Measurements from ENCODE around the gene PLIN1. TPM values are rescaled to one million over a fixed set of nuclear protein-coding genes. Genes with fewer than 3 reads are reported as not detected.

Gene PLIN1
- polyA plus RNA-seq, 3 donors from 2014 or later: not detected

DNA sequence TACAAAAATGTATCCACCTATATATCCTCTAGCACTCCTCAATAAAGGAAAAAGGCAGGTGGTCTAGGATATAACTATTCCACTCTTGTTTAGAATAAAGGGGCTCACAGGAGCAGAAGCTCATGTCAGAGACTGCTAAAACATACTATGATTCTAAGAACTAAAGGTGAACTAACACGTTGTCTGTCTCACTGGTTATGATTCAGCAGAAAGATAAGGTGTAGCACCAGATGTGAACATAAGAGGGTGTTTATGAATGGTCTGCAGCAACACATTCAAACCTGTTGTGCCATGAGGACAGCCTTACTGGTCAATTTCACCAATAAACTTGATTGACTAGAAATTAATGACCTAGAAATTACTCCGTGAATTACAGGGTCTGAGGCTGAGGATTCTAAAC lies 6.8 kb upstream of the PLIN1 start:
- peaks cover 4 to 6% (median 4%) of the 10 kb centered on the region in 3 donors for H3K27me3 Mint-ChIP-seq (ENCODE audit: low read depth in 3 of 3)
- no peak for DNase-seq
- peaks cover 15 to 35% (median 20%) of the 10 kb centered on the region in 3 donors for H3K36me3 Mint-ChIP-seq
- no peak overlapping the region for H3K4me3 Mint-ChIP-seq
- no peak overlapping the region for H3K27ac Mint-ChIP-seq
- no peaks in the 10 kb centered on the region for H3K9me3 Mint-ChIP-seq
- H3K4me1 Mint-ChIP-seq: peaks cover 20 to 23% of the 10 kb centered on the region in 2 donors

DNA sequence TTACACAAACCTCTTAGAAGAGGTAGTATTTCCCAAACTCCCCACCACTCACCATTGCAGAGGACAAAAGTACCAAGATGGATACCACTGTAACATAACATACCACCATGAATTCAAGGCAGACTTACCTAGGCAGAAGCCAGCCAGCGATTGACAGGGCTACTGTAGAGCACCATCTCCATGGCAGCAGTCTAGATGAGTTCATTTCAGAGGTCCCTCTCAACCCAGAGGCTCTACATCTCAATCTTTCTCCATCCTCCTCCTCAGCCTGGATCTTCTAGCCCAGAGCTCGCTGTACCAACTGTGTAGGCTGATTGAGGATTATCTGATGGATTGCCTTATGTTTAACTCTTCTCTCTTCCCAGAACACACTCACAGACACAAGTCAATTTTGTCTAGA lies 2.0 kb upstream of the PLIN1 start:
- no peak overlapping the region for H3K4me3 Mint-ChIP-seq
- DNase-seq: no peak
- H3K36me3 Mint-ChIP-seq: peaks cover 17 to 50% (median 20%) of the 10 kb centered on the region in 3 donors
- H3K4me1 Mint-ChIP-seq: no peaks in the 10 kb centered on the region
- H3K27ac Mint-ChIP-seq: peak overlapping the region in 1 of 6 donors; percentile 37
- no peaks in the 10 kb centered on the region for H3K9me3 Mint-ChIP-seq
- H3K27me3 Mint-ChIP-seq (ENCODE audit: low read depth in 3 of 3): no peaks in the 10 kb centered on the region

DNA sequence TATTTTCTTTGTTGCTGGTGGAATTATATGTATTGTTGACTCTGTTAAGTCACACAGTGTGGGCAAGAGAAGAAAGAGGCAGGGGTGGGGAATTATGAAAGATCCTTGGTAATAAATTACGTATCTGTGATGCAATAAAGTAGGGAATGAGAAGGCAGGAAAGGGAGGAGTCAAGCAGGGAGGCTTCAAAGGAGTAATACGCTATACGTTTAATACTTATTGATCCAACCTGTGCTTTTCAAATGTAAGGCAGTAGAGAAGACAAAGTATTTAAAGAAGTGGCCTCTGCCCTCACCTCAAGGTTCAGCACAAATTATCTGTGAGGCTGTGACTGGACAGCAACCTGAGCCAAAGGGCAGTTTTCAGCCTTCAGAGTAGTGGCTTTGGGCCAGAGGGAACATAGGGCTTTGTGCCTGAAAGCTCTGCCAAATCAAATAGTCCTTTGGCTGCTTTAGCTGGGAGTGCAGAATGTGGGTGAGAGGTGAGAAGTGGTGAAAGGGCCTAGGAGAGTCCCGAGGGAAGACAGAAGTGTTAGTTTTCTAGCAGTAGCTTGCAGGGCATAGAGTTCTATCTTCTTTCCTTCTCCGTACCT lies 1.2 kb upstream of the PLIN1 start:
- H3K9me3 Mint-ChIP-seq: no peaks in the 10 kb centered on the region
- no peak overlapping the region for H3K27ac Mint-ChIP-seq

DNA sequence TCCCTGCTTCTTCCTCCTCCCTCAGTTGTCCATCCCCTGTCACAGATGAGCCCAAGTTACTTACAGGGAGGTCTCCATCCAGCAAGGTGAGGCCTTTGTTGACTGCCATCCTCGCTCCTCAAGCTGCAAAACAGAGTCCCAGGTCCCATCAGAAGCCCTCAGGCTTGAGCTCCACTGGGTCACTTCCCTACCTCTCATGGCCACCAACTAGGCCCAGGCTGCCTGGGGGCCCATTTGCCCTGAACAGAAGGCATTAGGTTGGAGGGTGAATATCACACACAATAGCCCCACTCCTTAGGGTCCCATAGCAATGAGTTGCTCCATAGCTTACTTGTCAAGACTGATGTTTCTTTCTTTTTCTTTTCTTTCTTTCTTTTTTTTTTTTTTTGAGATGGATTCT lies 1.8 kb downstream of the PLIN1 start:
- no peaks in the 10 kb centered on the region for H3K9me3 Mint-ChIP-seq
- no peaks in the 10 kb centered on the region for H3K4me1 Mint-ChIP-seq
- DNase-seq: no peak
- H3K36me3 Mint-ChIP-seq: peaks cover 6 to 26% (median 8%) of the 10 kb centered on the region in 3 donors
- H3K27ac Mint-ChIP-seq: no peak overlapping the region
- no peaks in the 10 kb centered on the region for H3K27me3 Mint-ChIP-seq (ENCODE audit: low read depth in 3 of 3)
- H3K4me3 Mint-ChIP-seq: no peak overlapping the region

More for the DNA sequence above, 1.2 kb upstream of the PLIN1 start:
- Mint-ChIP-seq H3K4me1 (no peaks in the 10 kb centered on the region), H3K36me3 (peaks cover 15 to 47% (median 16%) of the 10 kb centered on the region in 3 donors), H3K27me3 (ENCODE audit: low read depth in 3 of 3) (no peaks in the 10 kb centered on the region), H3K4me3 (no peak overlapping the region)
- no peak for DNase-seq

DNA sequence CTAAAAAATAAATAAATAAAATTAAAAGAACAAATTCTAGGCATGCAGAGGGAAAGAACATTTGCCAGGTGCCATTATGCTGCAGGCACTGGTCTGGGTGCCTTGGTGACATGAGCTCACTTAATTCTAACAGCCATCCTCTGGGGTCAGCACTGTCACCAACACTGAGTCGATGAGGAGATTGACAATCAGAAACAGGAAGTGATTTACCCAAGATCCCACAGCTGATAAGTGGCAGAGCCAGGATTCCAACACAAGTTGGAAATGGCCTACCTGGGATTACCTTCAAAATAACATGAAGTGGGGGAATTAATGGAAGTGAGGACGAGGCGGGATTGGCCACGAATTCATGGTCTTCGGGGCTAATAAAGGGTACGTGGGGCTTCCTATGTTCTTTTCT lies 3.6 kb downstream of the PLIN1 start:
- no peak overlapping the region for H3K4me3 Mint-ChIP-seq
- no peak overlapping the region for H3K27ac Mint-ChIP-seq
- H3K27me3 Mint-ChIP-seq (ENCODE audit: low read depth in 3 of 3): no peaks in the 10 kb centered on the region
- H3K36me3 Mint-ChIP-seq: peaks cover 0 to 14% (median 8%) of the 10 kb centered on the region in 3 donors
- no peaks in the 10 kb centered on the region for H3K4me1 Mint-ChIP-seq
- H3K9me3 Mint-ChIP-seq: no peaks in the 10 kb centered on the region
- no peak for DNase-seq

DNA sequence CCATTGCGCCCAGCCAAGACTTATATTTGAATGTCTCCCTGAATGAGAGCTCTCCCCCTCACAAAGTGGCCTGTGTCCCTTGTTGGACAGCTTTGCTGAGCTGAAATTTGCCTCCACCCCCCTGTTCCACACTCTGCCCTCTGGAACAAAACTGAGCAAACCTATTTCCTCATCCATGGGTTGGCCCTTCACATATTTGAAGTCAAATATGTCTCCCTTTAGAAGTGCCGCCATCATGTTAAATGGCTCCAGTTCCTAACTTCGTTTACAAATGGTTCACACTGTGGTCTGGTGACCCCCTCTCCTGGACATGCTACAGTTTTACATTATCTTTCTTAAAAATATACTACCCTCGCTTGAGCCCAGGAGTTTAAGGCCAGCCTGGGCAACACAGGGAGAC lies 4.6 kb downstream of the PLIN1 start:
- Mint-ChIP-seq H3K27ac (no peak overlapping the region), H3K4me1 (no peaks in the 10 kb centered on the region), H3K27me3 (ENCODE audit: low read depth in 3 of 3) (peaks cover 0 to 1% (median 0%) of the 10 kb centered on the region in 3 donors), H3K4me3 (no peak overlapping the region), H3K9me3 (no peaks in the 10 kb centered on the region), H3K36me3 (peaks cover 0 to 12% (median 4%) of the 10 kb centered on the region in 3 donors)
- no peak for DNase-seq

DNA sequence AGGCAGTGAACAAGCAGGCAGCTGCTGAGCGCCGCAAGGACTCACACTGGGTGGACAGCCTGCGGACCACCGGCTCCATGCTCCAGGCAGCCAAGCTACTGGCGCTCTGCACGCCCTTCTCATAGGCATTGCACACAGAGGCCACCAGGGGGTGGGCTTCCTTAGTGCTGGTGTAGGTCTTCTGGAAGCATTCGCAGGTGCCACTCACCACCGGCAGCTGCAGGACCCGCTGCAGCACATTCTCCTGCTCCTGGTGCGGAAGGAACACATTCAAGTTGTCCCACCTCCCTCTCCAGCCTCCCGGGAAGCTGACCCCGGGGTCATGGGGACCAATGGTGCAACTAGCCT lies 6.0 kb downstream of the PLIN1 start:
- peaks cover 0 to 1% (median 0%) of the 10 kb centered on the region in 3 donors for H3K27me3 Mint-ChIP-seq (ENCODE audit: low read depth in 3 of 3)
- H3K36me3 Mint-ChIP-seq: peaks cover 0 to 4% (median 4%) of the 10 kb centered on the region in 3 donors
- H3K9me3 Mint-ChIP-seq: no peaks in the 10 kb centered on the region
- no peak overlapping the region for H3K4me3 Mint-ChIP-seq
- no peak overlapping the region for H3K27ac Mint-ChIP-seq
- H3K4me1 Mint-ChIP-seq: no peaks in the 10 kb centered on the region
- no peak for DNase-seq

DNA sequence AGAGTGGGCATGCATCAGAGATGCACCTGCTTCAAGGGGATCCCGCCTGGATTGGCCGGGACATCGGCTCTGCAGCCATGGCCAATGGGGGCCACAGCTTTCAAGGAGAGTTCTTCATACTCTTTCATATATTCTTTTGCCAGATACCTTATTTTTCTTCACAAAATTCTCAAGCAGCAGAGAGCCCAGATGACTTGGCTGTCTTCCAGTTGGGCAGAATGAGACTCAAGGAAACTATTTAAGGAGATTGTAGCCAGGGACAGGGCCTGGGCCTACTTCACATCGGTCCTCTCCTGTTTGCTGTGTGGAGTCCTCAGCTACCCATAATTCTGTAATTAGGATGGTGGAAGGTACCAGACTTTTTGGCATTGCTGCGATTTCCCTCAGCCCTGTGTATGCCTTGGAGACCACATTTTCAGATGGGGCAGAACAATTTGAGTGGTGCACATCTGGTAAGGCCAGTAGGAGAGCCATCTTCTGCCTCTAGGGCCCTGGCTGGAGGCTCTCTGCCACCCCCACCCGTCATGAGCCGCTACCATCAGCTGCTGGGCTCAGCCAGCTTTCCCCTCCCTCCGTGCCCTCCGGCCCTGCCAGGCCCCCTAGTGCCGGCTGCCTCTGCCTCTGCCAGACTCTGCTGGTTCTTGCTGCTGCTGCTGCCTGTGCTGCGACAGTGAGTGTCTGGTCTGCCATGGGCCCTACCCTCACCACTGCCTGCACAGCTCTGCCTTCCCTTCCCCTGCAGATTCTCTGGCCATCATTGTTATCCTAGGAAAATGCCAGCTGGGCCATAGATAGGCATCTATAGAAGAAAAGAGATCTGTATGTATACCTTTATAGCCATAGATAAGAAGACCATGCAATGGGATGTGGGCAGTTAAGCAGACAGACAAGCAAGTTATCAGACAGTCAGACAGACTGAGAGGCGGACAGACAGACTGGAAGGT lies 6.7 kb downstream of the PLIN1 start:
- H3K4me1 Mint-ChIP-seq: no peaks in the 10 kb centered on the region
- H3K9me3 Mint-ChIP-seq: no peaks in the 10 kb centered on the region
- H3K27me3 Mint-ChIP-seq (ENCODE audit: low read depth in 3 of 3): peaks cover 0 to 1% (median 0%) of the 10 kb centered on the region in 3 donors
- no peak overlapping the region for H3K4me3 Mint-ChIP-seq
- peaks cover 0 to 4% (median 4%) of the 10 kb centered on the region in 3 donors for H3K36me3 Mint-ChIP-seq
- no peak for DNase-seq
- no peak overlapping the region for H3K27ac Mint-ChIP-seq

DNA sequence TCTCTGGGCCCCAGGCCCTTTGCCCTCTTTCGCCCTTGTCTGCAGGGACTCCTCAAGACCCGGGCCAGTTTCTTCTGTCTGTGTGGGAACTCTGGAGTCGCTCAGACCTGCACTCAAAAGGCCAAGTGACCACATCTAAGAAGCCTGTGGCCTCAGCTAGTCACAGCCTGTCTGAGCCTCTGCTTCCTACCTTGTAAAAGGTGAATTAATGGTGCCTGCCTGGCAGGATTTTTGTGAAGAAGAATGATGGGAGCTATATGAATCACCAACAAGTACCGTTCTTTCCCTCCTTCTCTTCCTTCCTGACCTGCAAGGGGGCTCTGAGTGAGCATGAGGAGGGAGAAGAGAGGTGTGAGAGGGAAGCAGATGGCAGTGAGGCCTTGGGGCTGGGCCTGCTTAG lies 7.5 kb downstream of the PLIN1 start:
- Mint-ChIP-seq H3K9me3 (no peaks in the 10 kb centered on the region), H3K4me1 (no peaks in the 10 kb centered on the region), H3K4me3 (no peak overlapping the region), H3K27me3 (ENCODE audit: low read depth in 3 of 3) (peaks cover 0 to 1% (median 0%) of the 10 kb centered on the region in 3 donors), H3K27ac (peak overlapping the region in 1 of 6 donors; percentile 8), H3K36me3 (peaks cover 0 to 4% (median 4%) of the 10 kb centered on the region in 3 donors)
- no peak for DNase-seq

DNA sequence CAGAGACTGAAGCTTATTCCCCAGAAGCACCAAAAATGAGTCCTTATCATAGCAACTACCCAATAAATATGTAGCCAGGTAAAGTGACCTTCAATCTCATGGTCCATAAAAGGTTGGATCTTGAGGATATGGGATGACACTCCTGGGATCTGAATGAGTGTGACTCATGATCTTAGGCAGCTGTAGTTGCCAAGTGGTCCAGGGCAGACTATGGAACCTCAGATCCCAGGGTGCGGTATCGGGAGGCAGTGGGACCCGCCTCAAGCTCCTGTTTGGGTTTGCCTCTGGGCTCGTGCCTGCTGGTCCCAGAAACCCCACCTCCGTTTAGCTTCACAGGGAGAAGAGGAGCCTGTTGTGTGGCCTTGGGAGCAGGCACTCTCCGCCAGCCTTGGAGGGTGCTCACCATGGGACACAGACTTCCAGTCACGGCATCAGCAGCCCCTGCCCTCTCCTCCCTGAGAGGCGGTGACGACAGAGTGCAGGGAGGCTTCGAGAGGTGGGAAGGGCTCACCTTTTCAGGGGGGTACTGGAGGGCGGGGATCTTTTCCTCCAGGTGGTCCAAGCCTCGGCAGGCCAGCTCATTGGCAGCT lies 8.1 kb downstream of the PLIN1 start:
- Mint-ChIP-seq H3K27ac (no peak overlapping the region), H3K4me1 (no peaks in the 10 kb centered on the region), H3K36me3 (peaks cover 0 to 4% (median 4%) of the 10 kb centered on the region in 3 donors), H3K9me3 (no peaks in the 10 kb centered on the region), H3K4me3 (no peak overlapping the region), H3K27me3 (ENCODE audit: low read depth in 3 of 3) (peaks cover 0 to 1% (median 0%) of the 10 kb centered on the region in 3 donors)
- no peak for DNase-seq

DNA sequence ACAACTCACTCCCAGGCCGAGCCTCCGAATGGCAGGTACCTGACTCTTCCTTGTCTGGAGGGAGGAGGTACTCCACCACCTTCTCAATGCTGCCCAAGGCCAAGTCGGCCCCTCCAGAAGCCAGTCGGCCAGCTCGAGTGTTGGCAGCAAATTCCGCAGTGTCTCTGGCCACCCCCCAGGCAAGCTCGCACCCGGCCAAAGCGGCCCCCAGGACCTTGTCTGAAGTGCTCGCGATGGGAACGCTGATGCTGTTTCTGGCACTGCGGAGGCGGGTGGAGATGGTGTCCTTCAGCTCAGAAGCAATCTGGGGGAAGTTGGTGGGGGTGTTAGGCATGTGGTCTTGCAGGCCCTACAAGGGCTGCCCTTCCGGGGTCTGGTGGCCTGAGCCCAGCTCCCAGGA lies 9.2 kb downstream of the PLIN1 start:
- no peaks in the 10 kb centered on the region for H3K9me3 Mint-ChIP-seq
- peaks cover 0 to 1% (median 0%) of the 10 kb centered on the region in 3 donors for H3K27me3 Mint-ChIP-seq (ENCODE audit: low read depth in 3 of 3)
- H3K4me3 Mint-ChIP-seq: no peak overlapping the region
- H3K4me1 Mint-ChIP-seq: peaks cover 1 to 3% of the 10 kb centered on the region in 2 donors
- peaks cover 0 to 4% (median 4%) of the 10 kb centered on the region in 3 donors for H3K36me3 Mint-ChIP-seq
- no peak for DNase-seq
- no peak overlapping the region for H3K27ac Mint-ChIP-seq

DNA sequence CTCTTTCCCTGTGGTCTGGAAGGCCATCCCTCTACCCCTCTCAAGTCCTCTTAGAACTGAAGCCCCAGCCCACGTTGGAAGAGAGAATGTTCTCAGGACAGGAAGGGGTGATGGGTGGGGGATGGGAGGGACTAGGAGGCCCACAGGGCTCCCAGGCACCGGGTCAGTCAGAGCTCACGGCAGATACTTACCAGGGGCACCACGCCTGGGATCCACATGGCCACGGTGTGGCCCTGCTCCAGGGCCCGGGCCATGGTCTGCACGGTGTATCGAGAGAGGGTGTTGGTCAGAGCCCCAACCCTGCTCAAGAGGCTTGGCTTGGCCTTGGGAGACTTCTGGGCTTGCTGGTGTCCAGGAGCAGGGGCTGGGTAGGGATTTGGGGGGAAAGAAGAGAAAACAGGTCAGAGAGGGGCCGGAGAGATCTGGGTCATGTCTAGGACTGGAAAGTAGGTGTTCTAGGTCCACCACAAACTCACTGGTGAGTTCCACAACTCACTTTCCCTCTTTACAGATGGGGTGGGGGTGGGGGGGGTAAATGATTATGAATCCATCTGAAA lies 9.8 kb downstream of the PLIN1 start:
- Mint-ChIP-seq H3K27ac (no peak overlapping the region), H3K27me3 (ENCODE audit: low read depth in 3 of 3) (peaks cover 0 to 5% (median 1%) of the 10 kb centered on the region in 3 donors), H3K4me1 (peaks cover 5 to 6% of the 10 kb centered on the region in 2 donors), H3K36me3 (peaks cover 0 to 4% (median 4%) of the 10 kb centered on the region in 3 donors), H3K4me3 (no peak overlapping the region), H3K9me3 (no peaks in the 10 kb centered on the region)
- no peak for DNase-seq

DNA sequence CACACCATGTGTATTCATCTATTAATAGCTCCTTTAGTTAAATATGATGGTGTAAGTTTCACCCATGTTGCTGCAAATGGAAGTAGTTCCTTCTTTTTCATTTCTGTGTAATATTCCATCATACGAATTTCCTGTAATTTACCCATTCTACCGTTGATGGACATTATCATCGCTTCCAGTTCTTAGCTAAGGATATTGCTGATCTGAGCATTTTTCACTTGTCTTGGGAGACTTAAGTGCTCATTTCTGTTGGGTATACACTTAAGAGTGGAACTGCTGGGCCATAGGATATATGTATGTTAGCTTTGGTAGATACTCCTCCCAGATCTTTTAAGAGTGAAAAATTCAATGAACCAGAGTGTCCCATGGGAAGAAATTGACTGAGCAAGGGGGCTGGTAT lies 11.0 kb downstream of the PLIN1 start:
- Mint-ChIP-seq H3K9me3 (no peaks in the 10 kb centered on the region), H3K4me3 (no peak overlapping the region), H3K4me1 (peaks cover 5 to 6% of the 10 kb centered on the region in 2 donors), H3K36me3 (peaks cover 0 to 4% (median 4%) of the 10 kb centered on the region in 3 donors), H3K27ac (peak overlapping the region in 1 of 6 donors; percentile 3), H3K27me3 (ENCODE audit: low read depth in 3 of 3) (peaks cover 0 to 6% (median 4%) of the 10 kb centered on the region in 3 donors)
- DNase-seq: no peak

DNA sequence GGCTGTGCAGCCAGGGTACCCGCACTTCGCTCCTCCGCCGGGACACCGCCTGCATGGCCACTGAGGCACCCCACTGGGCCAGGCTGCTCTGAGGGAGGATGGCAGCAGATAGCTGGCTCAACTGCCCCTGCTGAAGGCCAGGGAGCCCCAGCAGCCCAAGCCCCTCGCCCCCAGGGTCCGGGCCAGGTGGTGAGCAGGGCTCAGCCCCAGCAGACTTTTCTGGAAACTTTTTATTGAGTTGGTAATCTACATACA lies 11.5 kb downstream of the PLIN1 start:
- Mint-ChIP-seq H3K36me3 (peaks cover 0 to 4% (median 0%) of the 10 kb centered on the region in 3 donors), H3K27ac (no peak overlapping the region), H3K4me3 (no peak overlapping the region), H3K9me3 (no peaks in the 10 kb centered on the region), H3K4me1 (peaks cover 5 to 6% of the 10 kb centered on the region in 2 donors), H3K27me3 (ENCODE audit: low read depth in 3 of 3) (peaks cover 0 to 6% (median 4%) of the 10 kb centered on the region in 3 donors)
- DNase-seq: no peak
